HCT116 (cell line): ENCODE measurements around the gene LYRM9. TPM values are rescaled to one million over a fixed set of nuclear protein-coding genes. Genes with fewer than 3 reads are reported as not detected.

ENCODE experiments used
- ATAC-seq: fragments of 200-7000 bp; cut with Tn5 transposase; 2 replicates; pipeline ENCODE4 v1.9.1; 2020; ENCODE audit warnings: mild to moderate bottlenecking, moderate library complexity
- BruUV-seq: library from RNA; stranded (reverse); fragments of 400-500 nt; replicated peaks from 2 replicates; lab custom pipeline; 2021; lab: Mats Ljungman, UMichigan
- CTCF ChIA-PET: fragments of 300-600 bp; sonication (Branson Sonifier 250); formaldehyde crosslinking; loops from one replicate; lab custom pipeline; 2021; ENCODE audit warnings: antibody characterized with exemption; lab: Charles Lee
- POLR2A ChIA-PET: fragments of 300-600, 350-600 bp; sonication (Branson Sonifier 250); formaldehyde crosslinking; loops from one replicate; lab custom pipeline; 2021; ENCODE audit warnings: antibody characterized with exemption; lab: Charles Lee
- RAD21 ChIA-PET, 2 experiments: fragments of 300-600 bp; sonication (Branson Sonifier 250); formaldehyde crosslinking; loops; one replicate each; lab custom pipeline; 2023; ENCODE audit warnings: low total read pairs in 2 of 2; ENCODE audit not compliant: uncharacterized antibody in 2 of 2, unreplicated experiment in 2 of 2, low non-redundant PET in 1 of 2; lab: Charles Lee
- DNase-seq: peaks from one replicate; pipeline ENCODE4 v3.0.0-alpha.2; 2010; ENCODE audit warnings: low read depth, low spot score
- H2AFZ ChIP-seq: fragments of 200-600 bp; shearing (Covaris generic), sonication (generic); 2 replicates; pipeline ENCODE4 v1.6.1; 2017; ENCODE audit warnings: low read depth, mixed run types, mixed read lengths, antibody characterized with exemption, low read length; ENCODE audit not compliant: poor library complexity, severe bottlenecking
- H3K27ac ChIP-seq: 2 replicates; pipeline ENCODE4 v1.5.1; 2012; ENCODE audit warnings: low read depth, low read length
- H3K27me3 ChIP-seq: fragments of 200-600 bp; sonication (generic); 2 replicates; pipeline ENCODE4 v1.6.1; 2016; ENCODE audit warnings: mixed run types, low read length, mixed read lengths; ENCODE audit not compliant: insufficient read depth
- H3K36me3 ChIP-seq, 2 experiments: fragments of 200-500 bp in 1 of 2; fragments of 200-600 bp in 1 of 2; sonication (Bioruptor generic) in 1 of 2; sonication (generic) in 1 of 2; 2 replicates each; pipeline versions ENCODE4 v1.5.1 to v1.6.1; 2014 to 2016; ENCODE audit warnings: low read length in 2 of 2, inconsistent platforms in 1 of 2, mixed read lengths in 1 of 2, mixed run types in 1 of 2; ENCODE audit not compliant: insufficient read depth in 2 of 2, control insufficient read depth in 1 of 2
- H3K4me1 ChIP-seq, 2 experiments: fragments of 200-600 bp in 1 of 2; sonication (generic) in 1 of 2; 2 replicates each; pipeline versions ENCODE4 v1.5.1 to v1.6.1; 2012 to 2017; ENCODE audit warnings: low read length in 2 of 2, inconsistent platforms in 1 of 2, mild to moderate bottlenecking in 1 of 2, mixed read lengths in 1 of 2, mixed run types in 1 of 2, moderate library complexity in 1 of 2; ENCODE audit not compliant: insufficient read depth in 2 of 2, control insufficient read depth in 1 of 2
- H3K4me2 ChIP-seq: fragments of 200-600 bp; sonication (generic); 2 replicates; pipeline ENCODE4 v1.6.1; 2017; ENCODE audit warnings: mixed run types, low read length, mixed read lengths
- H3K4me3 ChIP-seq, 2 experiments: fragments of 200-600 bp in 1 of 2; sonication (generic) in 1 of 2; replicated peaks in 1 of 2; 2 replicates each; pipeline ENCODE4 v1.5.1; 2011 to 2016; ENCODE audit warnings: low read length in 2 of 2, control low read depth in 1 of 2, low read depth in 1 of 2, mild to moderate bottlenecking in 1 of 2, mixed read lengths in 1 of 2, mixed run types in 1 of 2
- H3K79me2 ChIP-seq: fragments of 200-600 bp; sonication (generic); 2 replicates; pipeline ENCODE4 v1.6.1; 2017; ENCODE audit warnings: mild to moderate bottlenecking, mixed run types, low read length, moderate library complexity, mixed read lengths; ENCODE audit not compliant: insufficient read depth
- H3K9ac ChIP-seq: fragments of 200-600 bp; sonication (generic); 2 replicates; pipeline ENCODE4 v1.6.1; 2016; ENCODE audit warnings: low read length, mixed read lengths
- H3K9me2 ChIP-seq: fragments of 200-600 bp; sonication (generic), shearing (Covaris generic); 2 replicates; pipeline ENCODE4 v1.6.1; 2017; ENCODE audit warnings: mixed run types, mild to moderate bottlenecking, moderate library complexity; ENCODE audit not compliant: insufficient read depth
- H3K9me3 ChIP-seq, 2 experiments: fragments of 200-500 bp in 1 of 2; fragments of 200-600 bp in 1 of 2; sonication (Bioruptor generic) in 1 of 2; sonication (generic) in 1 of 2; 2 replicates each; pipeline ENCODE4 v1.6.1; 2014 to 2017; ENCODE audit warnings: low read length in 2 of 2, mixed read lengths in 2 of 2, inconsistent platforms in 1 of 2, low read depth in 1 of 2, mild to moderate bottlenecking in 1 of 2, mixed run types in 1 of 2, moderate library complexity in 1 of 2; ENCODE audit not compliant: control insufficient read depth in 1 of 2, insufficient read depth in 1 of 2
- H4K20me1 ChIP-seq: fragments of 200-600 bp; sonication (generic), shearing (Covaris generic); 2 replicates; pipeline ENCODE4 v1.6.1; 2017; ENCODE audit warnings: mixed run types, mild to moderate bottlenecking, moderate library complexity; ENCODE audit not compliant: insufficient read depth
- ATF3 ChIP-seq: IDR thresholded peaks from 2 replicates; pipeline ENCODE4 v1.6.1; 2012
- CTCF ChIP-seq, 3 experiments: fragments of 200-600 bp in 1 of 3; sonication (generic) in 1 of 3; IDR thresholded peaks in 2 of 3; conservative IDR thresholded peaks in 1 of 3; 2 replicates each; pipeline ENCODE4 v1.5.1; 2012 to 2017; ENCODE audit warnings: low read depth in 2 of 3, low read length in 2 of 3, antibody characterized with exemption in 1 of 3, borderline replicate concordance in 1 of 3, control low read depth in 1 of 3, mild to moderate bottlenecking in 1 of 3, mixed read lengths in 1 of 3, mixed run types in 1 of 3, moderate library complexity in 1 of 3; ENCODE audit not compliant: insufficient read depth in 1 of 3
- EGR1 ChIP-seq: IDR thresholded peaks from 2 replicates; pipeline ENCODE4 v1.6.1; 2012; ENCODE audit warnings: low read depth
- JUND ChIP-seq: IDR thresholded peaks from 2 replicates; pipeline ENCODE4 v1.6.1; 2012
- MAX ChIP-seq: IDR thresholded peaks from 2 replicates; pipeline ENCODE4 v1.6.1; 2012
- POLR2A ChIP-seq: IDR thresholded peaks from 2 replicates; pipeline ENCODE4 v1.7.0; 2011; ENCODE audit warnings: borderline replicate concordance; ENCODE audit not compliant: insufficient read depth, insufficient read length; ENCODE audit errors: extremely low read depth
- POLR2AphosphoS5 ChIP-seq: IDR thresholded peaks from 2 replicates; pipeline ENCODE4 v1.6.1; 2011; ENCODE audit warnings: mild to moderate bottlenecking, low read depth, low read length, moderate library complexity
- REST ChIP-seq: IDR thresholded peaks from 2 replicates; pipeline ENCODE4 v1.6.1; 2012; ENCODE audit warnings: low read depth
- SP1 ChIP-seq: IDR thresholded peaks from 2 replicates; pipeline ENCODE4 v1.6.1; 2012; ENCODE audit warnings: low read depth
- SRF ChIP-seq: IDR thresholded peaks from 2 replicates; pipeline ENCODE4 v1.6.1; 2012; ENCODE audit warnings: low read depth
- TCF7L2 ChIP-seq: IDR thresholded peaks from 2 replicates; pipeline ENCODE4 v1.7.0; 2011; ENCODE audit warnings: borderline replicate concordance, inconsistent platforms; ENCODE audit not compliant: insufficient read depth, insufficient read length; ENCODE audit errors: extremely low read depth
- ZFX ChIP-seq: fragments of 450-650 bp; IDR thresholded peaks from 2 replicates; pipeline ENCODE4 v1.6.1; 2017
- intact Hi-C: fragments of 100-400 bp; cut with micrococcal nuclease; formaldehyde crosslinking; loops from 2 replicates; pipeline ENCODE4 v1.10.0; 2022
- total RNA-seq: library from RNA; stranded (reverse); gene quantifications from one replicate; pipeline ENCODE4 v1.2.1, GENCODE V29; 2021; ENCODE audit not compliant: unreplicated experiment

The LYRM9 gene
- total RNA-seq, 1 experiment from 2014 or later: 4.8 TPM

GRCh38 chr17:27898096-27898495, 4.9 kb upstream of the LYRM9 start:
- Histone ChIP-seq H3K4me3 (no peak overlapping the region), H3K4me1 (peaks cover 5 to 6% of the 10 kb centered on the region in 2 experiments; a peak in 3 of 4 replicates), H3K9me3 (no peaks in the 10 kb centered on the region), H3K27ac (no peak overlapping the region), H3K36me3 (no peaks in the 10 kb centered on the region), H3K9ac (no peak overlapping the region), H3K4me2 (no peak overlapping the region), H3K79me2 (no peaks in the 10 kb centered on the region), H2AFZ (no peak overlapping the region), H3K27me3 (no peaks in the 10 kb centered on the region), H3K9me2 (no peaks in the 10 kb centered on the region), H4K20me1 (no peaks in the 10 kb centered on the region)
- no TSS peak for BruUV-seq
- ChIA-PET POLR2A (no interaction called here), CTCF (no interaction called here), RAD21 (no interaction called here)
- ATAC-seq (no peak), DNase-seq (no peak)
- TF ChIP-seq CTCF (IDR thresholded peaks at IDR 0.05 in 2 of 3, conservative IDR thresholded peaks at IDR 0.05 in 1 of 3; ENCODE audit: borderline replicate concordance in 1 of 3, insufficient read depth in 1 of 3, low read depth in 2 of 3, low read length in 2 of 3) (no peak), SRF (no peak), ZFX (no peak), MAX (no peak), SP1 (no peak), JUND (no peak)
- intact Hi-C loops: no loop called here

GRCh38 chr17:27896701-27897100, 3.5 kb upstream of the LYRM9 start:
- Histone ChIP-seq H3K9me3 (no peaks in the 10 kb centered on the region), H3K27ac (no peak overlapping the region), H3K4me3 (no peak overlapping the region), H3K36me3 (no peaks in the 10 kb centered on the region), H3K4me1 (peaks cover 11% of the 10 kb centered on the region in 2 experiments; a peak in 3 of 4 replicates), H3K4me2 (no peak overlapping the region), H4K20me1 (no peaks in the 10 kb centered on the region), H2AFZ (no peak overlapping the region), H3K9me2 (no peaks in the 10 kb centered on the region), H3K27me3 (no peaks in the 10 kb centered on the region), H3K79me2 (no peaks in the 10 kb centered on the region), H3K9ac (no peak overlapping the region)
- ATAC-seq (no peak), DNase-seq (no peak)
- no TSS peak for BruUV-seq
- ChIA-PET POLR2A (no interaction called here), RAD21 (no interaction called here), CTCF (no interaction called here)
- intact Hi-C loops: no loop called here
- no peak for TF ChIP-seq POLR2A
- TF ChIP-seq TCF7L2: no peak
- no peak for TF ChIP-seq POLR2AphosphoS5
- no peak for TF ChIP-seq EGR1
- no peak for TF ChIP-seq ATF3
- no peak for TF ChIP-seq CTCF (IDR thresholded peaks at IDR 0.05 in 2 of 3, conservative IDR thresholded peaks at IDR 0.05 in 1 of 3; ENCODE audit: borderline replicate concordance in 1 of 3, insufficient read depth in 1 of 3, low read depth in 2 of 3, low read length in 2 of 3)
- no peak for TF ChIP-seq SP1
- no peak for TF ChIP-seq REST
